Neural cell (in vitro differentiated cells): ENCODE results near the gene ABAT.

ENCODE experiments used
- CTCF ChIP-seq: fragments of 450-650 bp; IDR thresholded peaks from 2 replicates; pipeline ENCODE4 v1.5.1; 2014; ENCODE audit warnings: antibody characterized with exemption, mild to moderate bottlenecking, moderate library complexity; ENCODE audit not compliant: poor library complexity, severe bottlenecking
- EP300 ChIP-seq: fragments of 450-650 bp; conservative IDR thresholded peaks from 2 replicates; pipeline ENCODE4 v1.6.1; 2014; ENCODE audit warnings: antibody characterized with exemption, mild to moderate bottlenecking, moderate library complexity; ENCODE audit not compliant: poor library complexity, severe bottlenecking
- EZH2 ChIP-seq: fragments of 200-600, 300-800 bp; shearing (Covaris generic), sonication (generic); IDR thresholded peaks from 2 replicates; pipeline ENCODE4 v1.6.1; 2014; ENCODE audit warnings: antibody characterized with exemption, low read length, borderline replicate concordance, mild to moderate bottlenecking; ENCODE audit not compliant: insufficient read depth, poor library complexity, severe bottlenecking
- MXI1 ChIP-seq: fragments of 450-650 bp; conservative IDR thresholded peaks from 2 replicates; pipeline ENCODE4 v1.6.1; 2014; ENCODE audit warnings: antibody characterized with exemption, mild to moderate bottlenecking; ENCODE audit not compliant: poor library complexity, severe bottlenecking
- RAD21 ChIP-seq: fragments of 450-650 bp; conservative IDR thresholded peaks from 2 replicates; pipeline ENCODE4 v1.6.1; 2014; ENCODE audit warnings: antibody characterized with exemption, mild to moderate bottlenecking, moderate library complexity
- REST ChIP-seq: IDR thresholded peaks from 2 replicates; pipeline ENCODE4 v1.6.1; 2012; ENCODE audit warnings: borderline replicate concordance
- TAF1 ChIP-seq: IDR thresholded peaks from 2 replicates; pipeline ENCODE4 v1.6.1; 2012; ENCODE audit warnings: low read depth

- TF ChIP-seq CTCF (no peak), RAD21 (no peak), EZH2 (no peak), REST (no peak), EP300 (no peak), TAF1 (no peak), MXI1 (no peak)
Observed at GRCh38 chr16:8727131-8727806, 52.9 kb downstream of the ABAT start.
